Neuronal stem cell (in vitro differentiated cells): ENCODE data around the gene MROH7.

Experiments
- DNase-seq: peaks from one replicate; pipeline ENCODE4 v3.0.0-alpha.2; 2013; ENCODE audit warnings: low spot score
- H2AFZ ChIP-seq: one replicate; pipeline ENCODE4 v1.6.1; 2013; ENCODE audit warnings: mild to moderate bottlenecking, low read length, inconsistent platforms
- H2AK5ac ChIP-seq: 2 replicates; pipeline ENCODE4 v1.6.1; 2013; ENCODE audit warnings: low read depth, mild to moderate bottlenecking, inconsistent platforms, low read length, moderate library complexity, mixed read lengths
- H2BK120ac ChIP-seq: 2 replicates; pipeline ENCODE4 v1.6.1; 2013; ENCODE audit warnings: low read depth, mild to moderate bottlenecking, inconsistent platforms, low read length, moderate library complexity, mixed read lengths
- H2BK12ac ChIP-seq: one replicate; pipeline ENCODE4 v1.6.1; 2013; ENCODE audit warnings: low read length, inconsistent platforms
- H2BK15ac ChIP-seq: 2 replicates; pipeline ENCODE4 v1.6.1; 2013; ENCODE audit warnings: mild to moderate bottlenecking, low read length, inconsistent platforms, mixed read lengths
- H2BK5ac ChIP-seq: one replicate; pipeline ENCODE4 v1.6.1; 2013; ENCODE audit warnings: inconsistent platforms, mild to moderate bottlenecking, low read length, moderate library complexity
- H3K14ac ChIP-seq: one replicate; pipeline ENCODE4 v1.6.1; 2013; ENCODE audit warnings: low read length, inconsistent platforms
- H3K18ac ChIP-seq: 2 replicates; pipeline ENCODE4 v1.6.1; 2013; ENCODE audit warnings: low read length, inconsistent platforms
- H3K23ac ChIP-seq: 2 replicates; pipeline ENCODE4 v1.6.1; 2013; ENCODE audit warnings: low read depth, mild to moderate bottlenecking, mixed read lengths, low read length, inconsistent platforms; ENCODE audit not compliant: poor library complexity
- H3K27ac ChIP-seq: replicated peaks from 3 replicates; pipeline ENCODE4 v1.5.1; 2013; ENCODE audit warnings: low read length, inconsistent platforms
- H3K27me3 ChIP-seq, 3 experiments: 2 replicates each; pipeline ENCODE4 v1.6.1; 2013; ENCODE audit warnings: low read length in 3 of 3, mild to moderate bottlenecking in 2 of 3, inconsistent platforms in 1 of 3, low read depth in 1 of 3, mixed read lengths in 1 of 3, moderate library complexity in 1 of 3; ENCODE audit not compliant: control insufficient read depth in 3 of 3, insufficient read depth in 3 of 3
- H3K36me3 ChIP-seq, 2 donors: replicated peaks in 1 of 2; 2 replicates each; pipeline ENCODE4 v1.6.1; 2013; ENCODE audit warnings: low read length in 2 of 2; ENCODE audit not compliant: control insufficient read depth in 2 of 2, insufficient read depth in 2 of 2
- H3K4ac ChIP-seq: 2 replicates; pipeline ENCODE4 v1.6.1; 2013; ENCODE audit warnings: inconsistent platforms, mild to moderate bottlenecking, low read length, moderate library complexity
- H3K4me1 ChIP-seq, 2 donors: 1 replicate in 1 of 2; 2 replicates in 1 of 2; pipeline ENCODE4 v1.6.1; 2013; ENCODE audit warnings: low read length in 2 of 2, low read depth in 1 of 2; ENCODE audit not compliant: control insufficient read depth in 2 of 2, insufficient read depth in 1 of 2
- H3K4me2 ChIP-seq: one replicate; pipeline ENCODE4 v1.6.1; 2013; ENCODE audit warnings: mild to moderate bottlenecking, low read length, inconsistent platforms; ENCODE audit not compliant: insufficient read depth, poor library complexity, severe bottlenecking
- H3K4me3 ChIP-seq, 2 donors: 2 replicates each; pipeline ENCODE4 v1.5.1; 2013; ENCODE audit warnings: low read length in 2 of 2, mild to moderate bottlenecking in 2 of 2, inconsistent platforms in 1 of 2, moderate library complexity in 1 of 2
- H3K79me1 ChIP-seq: one replicate; pipeline ENCODE4 v1.6.1; 2013; ENCODE audit warnings: low read depth, mild to moderate bottlenecking, inconsistent platforms, low read length, moderate library complexity
- H3K9ac ChIP-seq: one replicate; pipeline ENCODE4 v1.6.1; 2013; ENCODE audit warnings: mild to moderate bottlenecking, low read depth, low read length, inconsistent platforms; ENCODE audit not compliant: poor library complexity
- H3K9me3 ChIP-seq, 2 donors: replicated peaks in 1 of 2; 2 replicates each; pipeline versions ENCODE3 to v1.6.1; 2013; ENCODE audit warnings: low read length in 2 of 2, mild to moderate bottlenecking in 2 of 2, inconsistent platforms in 1 of 2, low read depth in 1 of 2, mixed read lengths in 1 of 2, moderate library complexity in 1 of 2; ENCODE audit not compliant: control insufficient read depth in 2 of 2, insufficient read depth in 1 of 2
- H4K8ac ChIP-seq: one replicate; pipeline ENCODE4 v1.6.1; 2013; ENCODE audit warnings: low read depth, mild to moderate bottlenecking, inconsistent platforms, low read length, moderate library complexity
- H4K91ac ChIP-seq: one replicate; pipeline ENCODE4 v1.6.1; 2013; ENCODE audit warnings: low read length, low read depth, mild to moderate bottlenecking, inconsistent platforms; ENCODE audit not compliant: poor library complexity
- WGBS, 2 donors: extraction: QIAGEN DNeasy Blood & Tissue Kit; methylation state at CpG; one replicate each; pipeline ENCODE4 v1.1.7; 2013; ENCODE audit warnings: missing lambda C conversion rate in 2 of 2, mixed read lengths in 1 of 2; ENCODE audit not compliant: insufficient read length in 2 of 2, insufficient replicate concordance in 1 of 2; ENCODE audit errors: extremely low coverage in 2 of 2; 5-methylcytosine and 5-hydroxymethylcytosine counted together

Gene MROH7

DNA sequence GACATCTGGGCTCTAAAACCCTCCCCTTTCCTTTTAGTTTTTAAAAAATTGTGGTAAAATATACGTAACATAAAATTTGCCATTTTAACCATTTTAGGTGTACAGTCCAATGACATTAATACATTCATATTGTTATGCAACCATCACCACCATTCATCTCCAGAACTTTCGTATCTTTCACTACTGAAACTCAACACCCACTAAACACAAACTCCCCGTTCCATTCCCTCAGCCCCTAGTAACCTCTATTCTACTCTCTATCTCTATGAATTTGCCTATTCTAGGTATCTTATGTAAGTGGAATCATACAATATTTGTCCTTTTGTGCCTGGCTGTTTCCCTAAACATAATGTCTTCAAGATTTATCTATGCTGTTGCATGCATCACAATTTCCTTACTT is 54.7 kb downstream of the MROH7 start:
- Histone ChIP-seq H4K91ac (no peak overlapping the region), H3K4me1 (peaks cover 0 to 3% of the 10 kb centered on the region in 2 donors), H2BK12ac (no peak overlapping the region), H3K27me3 (peaks cover 0 to 14% (median 0%) of the 10 kb centered on the region in 3 experiments), H3K9me3 (no peaks in the 10 kb centered on the region), H2BK15ac (no peak overlapping the region), H2BK5ac (no peak overlapping the region), H3K4me3 (no peak overlapping the region), H3K79me1 (no peaks in the 10 kb centered on the region), H4K8ac (no peak overlapping the region), H2AK5ac (no peak overlapping the region), H3K14ac (no peak overlapping the region), H3K27ac (no peak overlapping the region), H2AFZ (no peak overlapping the region), H3K4me2 (no peak overlapping the region), H3K36me3 (no peaks in the 10 kb centered on the region), H3K9ac (no peak overlapping the region), H3K18ac (no peak overlapping the region), H3K4ac (no peak overlapping the region), H3K23ac (no peak overlapping the region), H2BK120ac (no peak overlapping the region)
- 100% methylated on average over 2 of the region's 3 CpGs; no CpG with 5 or more reads in 1 of the 2 donors for WGBS, 2 donors
- no peak for DNase-seq

DNA sequence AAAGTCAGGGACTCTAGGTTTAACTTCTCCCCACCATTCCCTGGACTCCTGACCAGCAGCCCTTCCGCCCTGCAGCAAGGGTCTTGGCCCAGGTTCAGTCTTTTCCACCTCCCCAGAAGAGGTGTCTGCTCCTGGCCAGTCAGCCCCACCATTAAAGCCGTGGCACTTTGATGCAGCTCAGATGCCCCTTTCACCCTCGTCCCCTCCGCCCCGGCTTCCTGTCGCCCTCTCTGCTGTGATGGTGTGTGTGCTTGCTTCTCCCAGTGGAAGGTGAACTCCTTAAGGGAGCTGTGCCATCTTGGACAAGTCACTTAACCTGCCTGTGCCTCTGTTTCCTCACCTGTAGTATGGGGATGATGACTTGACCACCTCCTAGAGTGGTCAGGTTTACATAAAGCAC is 56.3 kb downstream of the MROH7 start:
- Histone ChIP-seq H2BK12ac (no peak overlapping the region), H3K4me2 (no peak overlapping the region), H3K27me3 (peaks cover 0 to 23% (median 0%) of the 10 kb centered on the region in 3 experiments), H3K9ac (no peak overlapping the region), H3K79me1 (no peaks in the 10 kb centered on the region), H3K4me3 (no peak overlapping the region), H3K9me3 (no peaks in the 10 kb centered on the region), H2AK5ac (peak overlapping the region; percentile 21), H4K8ac (no peak overlapping the region), H3K4ac (no peak overlapping the region), H2BK120ac (no peak overlapping the region), H4K91ac (no peak overlapping the region), H3K14ac (no peak overlapping the region), H2BK5ac (no peak overlapping the region), H2BK15ac (no peak overlapping the region), H3K27ac (no peak overlapping the region), H3K36me3 (no peaks in the 10 kb centered on the region), H2AFZ (no peak overlapping the region), H3K23ac (no peak overlapping the region), H3K4me1 (peaks cover 0 to 3% of the 10 kb centered on the region in 2 donors), H3K18ac (no peak overlapping the region)
- no CpG with 5 or more reads among the region's 6 CpGs for WGBS, 2 donors
- DNase-seq, result no peak

DNA sequence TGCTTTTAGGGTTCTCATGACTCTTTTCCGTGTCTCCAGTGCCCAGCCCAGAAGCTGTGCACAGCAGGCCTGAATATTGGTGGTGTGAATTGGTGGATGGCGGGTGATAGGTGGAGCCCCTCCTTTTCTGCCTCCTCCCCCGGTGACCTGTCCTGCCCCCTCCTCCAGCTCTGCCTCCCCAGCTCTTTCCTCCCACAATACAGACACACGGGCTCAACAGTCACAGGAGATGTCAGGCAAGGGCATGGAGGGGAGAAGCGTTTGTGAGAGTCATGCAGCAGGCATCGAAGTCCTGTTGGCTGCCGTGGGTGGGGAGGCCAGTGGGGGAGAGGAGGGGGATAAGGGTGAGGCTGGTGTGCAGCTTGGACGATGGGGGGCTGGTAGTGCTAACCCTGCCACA is 56.8 kb downstream of the MROH7 start:
- H2BK120ac ChIP-seq, result no peak overlapping the region
- no peak overlapping the region for H2BK15ac ChIP-seq
- H3K23ac ChIP-seq, result no peak overlapping the region
- H3K27me3 ChIP-seq, result peaks cover 0 to 27% (median 0%) of the 10 kb centered on the region in 3 experiments
- no peak overlapping the region for H3K4ac ChIP-seq
- DNase-seq, result no peak
- H2BK5ac ChIP-seq, result no peak overlapping the region
- peak overlapping the region; percentile 21 for H2AK5ac ChIP-seq
- H3K79me1 ChIP-seq, result no peaks in the 10 kb centered on the region
- no peaks in the 10 kb centered on the region for H3K9me3 ChIP-seq
- no peak overlapping the region for H3K14ac ChIP-seq
- H4K91ac ChIP-seq, result no peak overlapping the region
- no peak overlapping the region for H3K4me3 ChIP-seq
- no peak overlapping the region for H3K27ac ChIP-seq
- H3K4me1 ChIP-seq, result peaks cover 0 to 3% of the 10 kb centered on the region in 2 donors
- H3K36me3 ChIP-seq, result no peaks in the 10 kb centered on the region
- no peak overlapping the region for H2BK12ac ChIP-seq
- H4K8ac ChIP-seq, result no peak overlapping the region
- peak overlapping the region; percentile 27 for H2AFZ ChIP-seq
- H3K4me2 ChIP-seq, result no peak overlapping the region
- no CpG with 5 or more reads among the region's 8 CpGs for WGBS, 2 donors
- H3K9ac ChIP-seq, result no peak overlapping the region
- peak overlapping the region; percentile 67 for H3K18ac ChIP-seq

DNA sequence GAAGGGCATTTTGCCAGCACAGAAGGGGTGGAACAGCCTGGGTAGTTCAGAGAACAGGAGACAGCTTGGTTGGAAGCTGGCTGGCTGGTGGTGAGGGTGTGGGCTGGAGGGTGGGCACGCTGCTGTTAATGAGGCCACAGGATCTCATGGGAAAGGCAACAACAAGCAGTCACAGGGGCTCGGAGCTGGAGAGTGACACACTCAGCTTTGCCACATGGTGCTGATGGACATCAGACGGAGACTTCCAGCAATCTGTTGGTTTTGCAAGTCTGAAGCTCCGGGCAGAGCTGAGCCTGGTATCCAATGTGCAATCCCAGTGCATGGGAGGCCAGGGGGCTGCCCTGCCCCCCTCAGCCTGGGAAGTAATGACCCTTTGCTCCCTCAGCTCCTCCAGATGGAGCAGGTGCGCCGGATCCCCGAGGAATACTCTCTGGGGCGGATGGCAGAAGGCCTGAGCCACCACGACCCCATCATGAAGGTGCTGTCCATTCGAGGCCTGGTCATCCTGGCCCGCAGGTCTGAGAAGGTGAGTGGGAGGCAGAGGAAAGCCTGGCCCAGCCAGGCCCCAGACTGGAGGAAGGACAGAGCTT is 58.4 kb downstream of the MROH7 start:
- DNase-seq, result no peak

More for the DNA sequence above, 58.4 kb downstream of the MROH7 start:
- Histone ChIP-seq H3K9me3 (no peaks in the 10 kb centered on the region), H3K79me1 (no peaks in the 10 kb centered on the region), H2BK120ac (no peak overlapping the region), H3K18ac (peak overlapping the region; percentile 42), H3K9ac (no peak overlapping the region), H3K4me3 (no peak overlapping the region), H3K23ac (peak overlapping the region; percentile 58), H3K27me3 (peaks cover 0 to 32% (median 0%) of the 10 kb centered on the region in 3 experiments), H3K27ac (no peak overlapping the region), H3K36me3 (no peaks in the 10 kb centered on the region), H3K4me1 (peaks cover 0 to 3% of the 10 kb centered on the region in 2 donors), H3K4ac (no peak overlapping the region), H2AFZ (no peak overlapping the region), H3K14ac (no peak overlapping the region), H4K91ac (peak overlapping the region; percentile 7), H2BK15ac (peak overlapping the region; percentile 44), H2BK12ac (no peak overlapping the region), H3K4me2 (no peak overlapping the region), H4K8ac (no peak overlapping the region), H2BK5ac (no peak overlapping the region), H2AK5ac (peak overlapping the region; percentile 65)
- WGBS, 2 donors, result no CpG with 5 or more reads among the region's 11 CpGs
